Neural progenitor cell (in vitro differentiated cells): Measurements from ENCODE around the gene BSN. TPM values are rescaled to one million over a fixed set of nuclear protein-coding genes. Genes with fewer than 3 reads are reported as not detected.

Source experiments
- DNase-seq: peaks from one replicate; pipeline ENCODE4 v3.0.0-alpha.2; 2016; ENCODE audit warnings: low spot score
- H2AFZ ChIP-seq: fragments of 200-600 bp; sonication (generic); replicated peaks from 2 replicates; pipeline ENCODE4 v1.6.1; 2016; ENCODE audit warnings: antibody characterized with exemption
- H3F3A ChIP-seq: fragments of 200-600 bp; sonication (generic); 2 replicates; pipeline ENCODE4 v1.6.1; 2016; ENCODE audit warnings: antibody characterized with exemption, low read depth
- H3K27ac ChIP-seq: fragments of 200-600 bp; sonication (generic); 2 replicates; pipeline ENCODE4 v1.5.1; 2016; ENCODE audit warnings: mild to moderate bottlenecking
- H3K27me3 ChIP-seq: fragments of 200-600 bp; sonication (generic); 2 replicates; pipeline ENCODE4 v1.6.1; 2016; ENCODE audit warnings: mild to moderate bottlenecking, moderate library complexity
- H3K36me3 ChIP-seq: fragments of 200-600 bp; sonication (generic); 2 replicates; pipeline ENCODE4 v1.5.1; 2016
- H3K4me1 ChIP-seq: fragments of 200-600 bp; sonication (generic); 2 replicates; pipeline ENCODE4 v1.6.1; 2016; ENCODE audit warnings: mixed run types
- H3K4me2 ChIP-seq: fragments of 200-600 bp; sonication (generic); 2 replicates; pipeline ENCODE4 v1.6.1; 2016
- H3K4me3 ChIP-seq: fragments of 200-600 bp; sonication (generic); 2 replicates; pipeline ENCODE4 v1.5.1; 2016
- H3K79me2 ChIP-seq: fragments of 200-600 bp; sonication (generic); 2 replicates; pipeline ENCODE4 v1.6.1; 2016; ENCODE audit warnings: low read depth
- H3K9ac ChIP-seq: fragments of 200-600 bp; sonication (generic); 2 replicates; pipeline ENCODE4 v1.6.1; 2016
- H3K9me3 ChIP-seq: fragments of 200-600 bp; sonication (generic); 2 replicates; pipeline ENCODE4 v1.5.1; 2016; ENCODE audit warnings: low read depth
- H4K20me1 ChIP-seq: fragments of 200-600 bp; sonication (generic); 2 replicates; pipeline ENCODE4 v1.6.1; 2016; ENCODE audit warnings: low read depth
- H3K27ac Mint-ChIP-seq: 3 replicates; pipeline ENCODE4 v1.8.0; 2021; ENCODE audit warnings: mixed read lengths
- H3K27me3 Mint-ChIP-seq: 2 replicates; pipeline ENCODE4 v1.8.0; 2022; ENCODE audit warnings: low read depth, mild to moderate bottlenecking, inconsistent platforms, moderate library complexity, mixed read lengths; ENCODE audit not compliant: insufficient read depth
- H3K36me3 Mint-ChIP-seq: 3 replicates; pipeline ENCODE4 v1.8.0; 2021; ENCODE audit warnings: mixed read lengths
- H3K4me1 Mint-ChIP-seq: 3 replicates; pipeline ENCODE4 v1.8.0; 2021; ENCODE audit warnings: mixed read lengths
- H3K4me3 Mint-ChIP-seq: 3 replicates; pipeline ENCODE4 v1.8.0; 2021; ENCODE audit warnings: mild to moderate bottlenecking, moderate library complexity, mixed read lengths
- H3K9me3 Mint-ChIP-seq: 3 replicates; pipeline ENCODE4 v1.8.0; 2020; ENCODE audit warnings: mixed read lengths
- EZH2 ChIP-seq: fragments of 200-600 bp; sonication (generic); IDR thresholded peaks from 2 replicates; pipeline ENCODE4 v1.6.1; 2017; ENCODE audit warnings: antibody characterized with exemption, mild to moderate bottlenecking, moderate library complexity
- EZH2phosphoT487 ChIP-seq: fragments of 200-600 bp; sonication (generic); IDR thresholded peaks from 2 replicates; pipeline ENCODE4 v1.6.1; 2017; ENCODE audit warnings: antibody characterized with exemption
- total RNA-seq: library from RNA; depleted of rRNA; stranded (reverse); fragments of >200 nt; gene quantifications from 2 replicates; pipeline ENCODE4 v1.2.3, GENCODE V29; 2015; ENCODE audit warnings: low replicate concordance
- TF ChIP-seq, protein P1 (sequence below): fragments of 200-600 bp; sonication (generic); IDR thresholded peaks from 2 replicates; pipeline ENCODE4 v1.5.1; 2017; ENCODE audit warnings: antibody characterized with exemption, mild to moderate bottlenecking

BSN gene
- total RNA-seq, 1 donor from 2014 or later, result 0.17 TPM

DNA sequence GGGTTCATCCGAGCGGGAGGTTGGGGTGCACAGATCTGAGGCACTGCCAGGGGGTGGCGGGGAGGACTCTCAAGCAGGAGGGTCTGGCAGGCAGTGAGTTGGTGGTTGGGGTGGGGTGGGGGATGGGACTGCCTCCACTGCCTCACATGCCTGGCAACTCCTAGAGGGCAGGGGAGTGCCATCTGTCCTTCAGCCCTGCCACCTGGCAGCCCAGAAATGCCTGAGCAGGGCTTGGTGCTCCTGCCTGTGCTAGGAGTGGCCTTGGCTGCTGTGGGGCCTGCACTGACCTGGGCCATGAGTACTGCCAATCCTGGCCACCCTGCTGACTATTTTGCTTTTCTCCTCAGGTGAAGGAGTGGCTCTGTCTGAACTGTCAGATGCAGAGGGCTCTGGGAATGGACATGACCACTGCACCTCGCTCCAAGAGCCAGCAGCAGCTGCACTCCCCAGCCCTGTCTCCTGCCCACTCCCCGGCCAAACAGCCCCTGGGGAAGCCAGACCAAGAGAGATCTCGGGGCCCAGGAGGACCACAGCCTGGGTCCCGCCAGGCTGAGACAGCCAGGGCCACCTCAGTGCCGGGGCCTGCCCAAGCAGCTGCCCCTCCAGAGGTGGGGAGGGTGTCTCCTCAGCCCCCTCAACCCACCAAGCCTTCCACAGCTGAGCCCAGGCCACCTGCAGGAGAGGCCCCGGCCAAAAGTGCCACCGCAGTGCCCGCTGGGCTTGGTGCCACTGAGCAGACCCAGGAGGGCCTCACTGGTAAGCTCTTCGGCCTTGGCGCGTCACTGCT, 87.8 kb downstream of the BSN start:
- Histone ChIP-seq H3K27ac (no peak overlapping the region), H4K20me1 (no peaks in the 10 kb centered on the region), H3K9me3 (no peaks in the 10 kb centered on the region), H2AFZ (no peak overlapping the region), H3K36me3 (no peaks in the 10 kb centered on the region), H3K4me1 (no peaks in the 10 kb centered on the region), H3F3A (no peaks in the 10 kb centered on the region), H3K79me2 (no peaks in the 10 kb centered on the region), H3K4me3 (no peak overlapping the region), H3K27me3 (no peaks in the 10 kb centered on the region), H3K9ac (no peak overlapping the region), H3K4me2 (no peak overlapping the region)
- Mint-ChIP-seq H3K27ac (no peak overlapping the region), H3K27me3 (no peaks in the 10 kb centered on the region), H3K36me3 (no peaks in the 10 kb centered on the region), H3K4me3 (no peak overlapping the region), H3K9me3 (no peaks in the 10 kb centered on the region), H3K4me1 (peaks cover under 1% of the 10 kb centered on the region)
- DNase-seq, result no peak
- no peak for TF ChIP-seq EZH2
- TF ChIP-seq, protein P1, sequence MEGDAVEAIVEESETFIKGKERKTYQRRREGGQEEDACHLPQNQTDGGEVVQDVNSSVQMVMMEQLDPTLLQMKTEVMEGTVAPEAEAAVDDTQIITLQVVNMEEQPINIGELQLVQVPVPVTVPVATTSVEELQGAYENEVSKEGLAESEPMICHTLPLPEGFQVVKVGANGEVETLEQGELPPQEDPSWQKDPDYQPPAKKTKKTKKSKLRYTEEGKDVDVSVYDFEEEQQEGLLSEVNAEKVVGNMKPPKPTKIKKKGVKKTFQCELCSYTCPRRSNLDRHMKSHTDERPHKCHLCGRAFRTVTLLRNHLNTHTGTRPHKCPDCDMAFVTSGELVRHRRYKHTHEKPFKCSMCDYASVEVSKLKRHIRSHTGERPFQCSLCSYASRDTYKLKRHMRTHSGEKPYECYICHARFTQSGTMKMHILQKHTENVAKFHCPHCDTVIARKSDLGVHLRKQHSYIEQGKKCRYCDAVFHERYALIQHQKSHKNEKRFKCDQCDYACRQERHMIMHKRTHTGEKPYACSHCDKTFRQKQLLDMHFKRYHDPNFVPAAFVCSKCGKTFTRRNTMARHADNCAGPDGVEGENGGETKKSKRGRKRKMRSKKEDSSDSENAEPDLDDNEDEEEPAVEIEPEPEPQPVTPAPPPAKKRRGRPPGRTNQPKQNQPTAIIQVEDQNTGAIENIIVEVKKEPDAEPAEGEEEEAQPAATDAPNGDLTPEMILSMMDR, result no peak
- no peak for TF ChIP-seq EZH2phosphoT487

DNA sequence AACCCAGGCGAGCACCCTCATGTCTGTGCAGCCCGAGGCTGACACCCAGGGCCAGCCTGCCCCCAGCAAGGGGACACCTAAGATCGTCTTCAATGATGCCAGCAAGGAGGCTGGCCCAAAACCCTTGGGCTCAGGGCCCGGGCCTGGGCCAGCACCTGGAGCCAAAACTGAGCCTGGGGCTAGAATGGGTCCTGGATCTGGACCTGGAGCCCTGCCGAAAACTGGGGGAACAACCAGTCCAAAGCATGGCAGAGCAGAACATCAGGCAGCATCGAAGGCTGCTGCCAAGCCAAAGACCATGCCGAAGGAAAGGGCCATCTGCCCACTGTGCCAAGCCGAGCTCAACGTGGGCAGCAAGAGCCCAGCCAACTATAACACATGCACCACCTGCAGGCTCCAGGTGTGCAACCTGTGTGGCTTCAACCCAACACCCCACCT, 88.5 kb downstream of the BSN start:
- no peak overlapping the region for H3K4me3 Mint-ChIP-seq

DNA sequence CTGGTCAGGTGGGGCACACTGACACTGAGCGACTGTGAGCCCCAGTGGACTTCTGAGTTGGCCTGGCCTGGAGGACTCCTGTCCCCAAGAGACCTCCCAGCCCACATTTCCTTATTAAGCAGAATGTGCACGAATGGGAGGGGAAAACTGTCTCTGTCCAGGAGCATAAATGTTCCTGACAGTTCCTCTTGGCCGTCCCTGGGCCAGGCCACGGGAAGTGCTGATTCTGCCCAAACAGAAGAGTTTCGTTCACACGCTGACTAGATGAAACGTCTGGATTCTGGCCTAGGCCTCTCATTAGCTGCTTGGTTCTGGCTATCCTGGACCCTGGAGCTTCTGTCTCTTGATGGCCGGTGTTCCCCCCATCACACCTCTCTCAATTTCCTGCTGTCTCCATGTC, 90.4 kb downstream of the BSN start:
- H3K79me2 ChIP-seq, result no peaks in the 10 kb centered on the region
- no peaks in the 10 kb centered on the region for H3K27me3 Mint-ChIP-seq
- no peak overlapping the region for H3K27ac ChIP-seq
- no peak for DNase-seq
- H4K20me1 ChIP-seq, result no peaks in the 10 kb centered on the region
- no peak overlapping the region for H3K4me2 ChIP-seq
- no peak overlapping the region for H2AFZ ChIP-seq
- H3K4me1 ChIP-seq, result no peaks in the 10 kb centered on the region
- H3K9ac ChIP-seq, result no peak overlapping the region
- H3K36me3 ChIP-seq, result no peaks in the 10 kb centered on the region
- H3K4me3 Mint-ChIP-seq, result no peak overlapping the region
- H3K36me3 Mint-ChIP-seq, result no peaks in the 10 kb centered on the region
- no peaks in the 10 kb centered on the region for H3K9me3 ChIP-seq
- TF ChIP-seq, protein P1, result no peak
- no peak for TF ChIP-seq EZH2
- TF ChIP-seq EZH2phosphoT487, result no peak
- H3K4me1 Mint-ChIP-seq, result no peaks in the 10 kb centered on the region
- no peaks in the 10 kb centered on the region for H3K9me3 Mint-ChIP-seq
- H3K27me3 ChIP-seq, result no peaks in the 10 kb centered on the region
- no peak overlapping the region for H3K27ac Mint-ChIP-seq
- no peak overlapping the region for H3K4me3 ChIP-seq
- H3F3A ChIP-seq, result no peaks in the 10 kb centered on the region

More for the DNA sequence above, 88.5 kb downstream of the BSN start:
- H3K27ac ChIP-seq, result no peak overlapping the region
- H3K79me2 ChIP-seq, result no peaks in the 10 kb centered on the region
- no peaks in the 10 kb centered on the region for H3K9me3 Mint-ChIP-seq
- no peaks in the 10 kb centered on the region for H3K36me3 Mint-ChIP-seq
- no peak overlapping the region for H3K4me2 ChIP-seq
- H3K27me3 ChIP-seq, result no peaks in the 10 kb centered on the region
- no peak overlapping the region for H3K9ac ChIP-seq
- no peak overlapping the region for H2AFZ ChIP-seq
- H3K27ac Mint-ChIP-seq, result no peak overlapping the region
- no peaks in the 10 kb centered on the region for H3K27me3 Mint-ChIP-seq
- no peaks in the 10 kb centered on the region for H3F3A ChIP-seq
- no peaks in the 10 kb centered on the region for H3K36me3 ChIP-seq
- no peaks in the 10 kb centered on the region for H3K9me3 ChIP-seq
- no peaks in the 10 kb centered on the region for H3K4me1 Mint-ChIP-seq
- no peak for DNase-seq
- no peaks in the 10 kb centered on the region for H4K20me1 ChIP-seq
- H3K4me1 ChIP-seq, result no peaks in the 10 kb centered on the region
- no peak for TF ChIP-seq EZH2
- TF ChIP-seq, protein P1, result no peak
- no peak for TF ChIP-seq EZH2phosphoT487
- no peak overlapping the region for H3K4me3 ChIP-seq
